HG03460 (cell line): ENCODE data around the gene ZNF197.
"Not testable (repeated sequence)": the region's sequence is repeated elsewhere in the genome, so short reads cannot be mapped to it uniquely, and the experiment has no call there.

ENCODE experiments used
- ATAC-seq: cut with Tn5 transposase; IDR thresholded peaks from one replicate; pipeline ENCODE4 v1.9.1; 2021; ENCODE audit not compliant: unreplicated experiment

ZNF197 gene

DNA sequence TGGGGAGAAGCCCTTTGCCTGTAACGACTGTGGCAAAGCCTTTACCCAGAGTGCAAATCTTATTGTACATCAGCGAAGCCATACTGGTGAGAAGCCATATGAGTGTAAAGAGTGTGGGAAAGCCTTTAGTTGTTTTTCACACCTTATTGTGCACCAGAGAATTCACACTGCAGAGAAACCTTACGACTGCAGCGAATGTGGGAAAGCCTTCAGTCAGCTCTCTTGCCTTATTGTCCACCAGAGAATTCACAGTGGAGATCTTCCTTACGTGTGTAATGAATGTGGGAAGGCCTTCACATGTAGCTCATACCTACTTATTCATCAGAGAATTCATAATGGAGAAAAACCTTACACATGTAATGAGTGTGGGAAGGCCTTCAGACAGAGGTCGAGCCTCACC lies 34.6 kb downstream of the ZNF197 start:
- no peak for ATAC-seq

DNA sequence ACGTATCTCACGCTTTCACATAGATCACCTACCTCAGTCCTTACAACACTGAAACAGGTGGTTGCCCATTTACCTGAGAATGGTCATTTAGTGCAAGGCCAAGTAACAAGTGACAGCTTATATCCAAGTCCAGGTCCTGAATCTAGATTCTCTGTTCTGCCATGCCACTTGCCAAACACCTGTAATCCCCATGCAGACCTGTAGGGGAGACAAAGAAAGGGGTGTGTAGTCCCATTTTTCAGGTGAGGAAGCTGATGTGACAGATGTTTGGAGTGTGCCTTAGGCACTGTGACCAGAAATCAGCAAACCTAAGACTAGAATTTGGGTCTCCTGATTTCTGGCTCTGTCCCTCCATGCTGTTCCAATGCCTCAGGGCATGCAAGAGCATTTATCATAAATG lies 36.4 kb downstream of the ZNF197 start:
- ATAC-seq, result no peak

DNA sequence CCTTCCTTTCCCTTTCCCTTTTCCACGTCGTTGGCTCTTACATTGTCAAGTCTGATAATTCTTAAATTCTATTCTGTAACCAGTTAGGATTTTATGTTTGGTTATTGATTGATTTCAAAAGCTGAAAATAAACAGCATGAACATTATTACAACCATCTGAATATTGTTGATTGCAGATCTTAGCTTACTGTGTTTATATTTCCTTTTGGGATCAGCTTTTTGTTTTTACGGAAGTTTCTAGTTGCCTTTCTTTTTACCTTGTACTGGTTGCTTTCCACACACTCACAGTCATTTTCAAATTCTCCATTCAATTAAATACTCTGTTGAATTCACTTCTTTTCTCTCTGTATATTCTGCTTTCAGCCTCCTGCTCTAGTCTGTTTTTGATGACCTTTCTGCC lies 40.3 kb downstream of the ZNF197 start:
- ATAC-seq, result no peak

DNA sequence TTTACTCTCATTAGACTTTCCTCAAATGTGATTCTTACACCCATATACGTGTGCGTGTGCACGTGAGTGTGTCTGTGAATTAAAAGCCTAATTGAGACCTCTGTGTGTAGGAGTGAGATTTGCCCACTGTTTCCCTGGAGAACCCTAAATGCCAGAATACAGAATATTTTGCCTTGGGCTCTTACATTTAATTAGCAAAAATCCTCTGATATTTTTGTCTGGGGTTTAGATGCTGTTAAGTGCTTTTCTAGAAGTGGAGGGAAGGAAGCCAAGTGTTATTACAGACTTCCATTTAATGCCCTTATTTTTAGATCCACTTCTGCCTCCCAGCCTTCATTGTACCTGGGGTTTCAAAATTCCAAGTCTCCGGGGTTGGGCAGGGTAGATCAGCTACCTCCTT lies 41.5 kb downstream of the ZNF197 start:
- ATAC-seq, result no peak

DNA sequence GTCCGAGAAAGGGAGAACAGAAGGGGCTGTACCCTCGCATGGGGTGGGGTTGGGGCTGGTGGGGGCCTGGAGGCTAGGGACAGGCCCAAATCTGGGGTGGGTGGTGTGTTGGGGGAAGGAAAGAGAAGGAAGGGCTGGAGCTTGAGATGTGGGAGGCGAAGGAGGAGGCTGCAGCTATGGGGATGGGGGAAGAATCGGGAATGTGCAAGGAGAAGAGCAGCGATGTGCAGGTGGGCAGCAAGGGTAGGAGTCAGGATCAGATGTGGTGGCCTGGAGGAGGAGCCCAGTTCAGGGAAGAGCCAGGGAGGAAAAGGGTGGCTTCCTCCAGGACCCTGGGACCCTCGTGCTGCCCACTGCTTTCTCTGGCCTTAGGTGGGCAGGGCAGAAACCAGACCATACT lies 44.9 kb downstream of the ZNF197 start:
- ATAC-seq, result no peak

DNA sequence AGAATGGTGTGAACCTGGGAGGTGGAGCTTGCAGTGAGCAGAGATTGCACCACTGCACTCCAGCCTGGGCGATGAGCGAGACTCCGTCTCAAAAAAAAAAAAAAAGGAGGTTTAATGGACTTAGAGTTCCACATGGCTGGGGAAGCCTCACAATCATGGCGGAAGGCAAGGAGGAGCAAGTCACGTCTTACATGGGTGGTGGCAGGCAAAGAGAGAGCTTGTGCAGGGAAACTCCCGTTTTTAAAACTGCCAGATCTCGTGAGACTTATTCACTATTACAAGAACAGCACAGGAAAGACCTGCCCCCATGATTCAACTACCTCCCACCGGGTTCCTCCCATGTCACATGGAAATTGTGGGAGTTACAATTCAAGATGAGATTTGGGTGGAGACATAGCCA lies 48.6 kb downstream of the ZNF197 start:
- not testable (repeated sequence) for ATAC-seq

GRCh38 chr3:44674211-44674610 lies 49.4 kb downstream of the ZNF197 start:
- ATAC-seq, result no peak

- no peak for ATAC-seq
Measured at GRCh38 chr3:44678480-44679116, 53.8 kb downstream of the ZNF197 start.

DNA sequence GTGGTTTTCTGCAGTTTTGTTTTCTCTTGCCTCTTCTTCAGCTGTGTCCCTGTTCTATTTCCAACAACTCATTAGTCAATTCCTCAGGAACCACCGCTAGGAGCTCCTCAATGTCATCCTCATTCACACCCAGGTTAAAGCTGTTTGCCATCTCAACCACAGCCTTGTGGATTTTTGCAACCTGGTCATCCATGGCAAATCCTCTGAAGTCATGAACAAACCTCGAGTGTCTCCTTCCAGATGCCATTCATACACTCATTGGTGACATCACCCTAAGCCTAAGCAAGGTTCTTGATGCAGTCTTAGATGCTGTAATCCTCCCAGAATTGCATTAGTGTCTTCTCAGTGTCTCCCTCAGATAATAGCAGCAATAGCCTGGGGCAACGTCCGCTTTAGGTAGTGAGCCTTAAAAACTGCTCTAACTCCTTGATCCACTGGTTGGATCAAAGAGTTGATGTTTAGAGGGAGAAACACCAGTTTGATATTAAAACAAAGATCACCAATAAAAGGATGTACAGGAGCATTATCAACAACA lies 56.2 kb downstream of the ZNF197 start:
- no peak for ATAC-seq

DNA sequence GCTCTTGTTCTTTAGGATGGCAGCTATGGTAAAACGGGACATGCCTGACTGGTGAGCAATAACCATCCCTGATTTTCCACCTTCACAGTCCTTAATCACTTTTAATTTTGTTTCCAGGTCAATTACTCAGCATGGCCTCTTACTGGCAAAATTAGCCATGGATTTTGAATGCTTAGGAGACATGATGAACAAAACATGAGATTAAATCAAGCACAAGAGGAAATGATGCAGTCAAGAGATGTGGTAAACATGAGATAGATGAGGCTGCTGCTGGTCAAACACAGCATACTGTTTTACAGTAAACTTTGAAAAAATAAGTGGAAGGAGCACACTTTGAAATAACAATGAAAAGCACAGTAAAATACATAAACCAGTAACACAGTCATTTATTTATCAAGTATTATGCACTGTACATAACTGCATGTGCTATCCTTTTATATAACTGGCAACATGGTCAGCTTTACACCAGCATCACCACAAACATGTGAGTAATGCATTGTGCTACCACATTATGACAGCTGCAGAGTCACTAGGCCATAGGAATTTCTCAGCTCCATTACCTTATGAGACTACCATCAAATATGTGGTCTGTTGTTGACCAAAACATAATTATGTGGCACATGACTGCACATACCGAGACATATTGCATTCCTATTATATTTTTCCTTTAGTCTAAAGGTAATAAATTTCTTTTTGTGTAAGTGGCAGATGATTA lies 57.5 kb downstream of the ZNF197 start:
- ATAC-seq, result no peak

- peak; percentile 94 for ATAC-seq
Measured at GRCh38 chr3:44685128-44685800, 60.4 kb downstream of the ZNF197 start.

- no peak for ATAC-seq
Measured at GRCh38 chr3:44687898-44688297, 63.1 kb downstream of the ZNF197 start.
